Measurements from ENCODE around the gene CACNA1G.

DNA sequence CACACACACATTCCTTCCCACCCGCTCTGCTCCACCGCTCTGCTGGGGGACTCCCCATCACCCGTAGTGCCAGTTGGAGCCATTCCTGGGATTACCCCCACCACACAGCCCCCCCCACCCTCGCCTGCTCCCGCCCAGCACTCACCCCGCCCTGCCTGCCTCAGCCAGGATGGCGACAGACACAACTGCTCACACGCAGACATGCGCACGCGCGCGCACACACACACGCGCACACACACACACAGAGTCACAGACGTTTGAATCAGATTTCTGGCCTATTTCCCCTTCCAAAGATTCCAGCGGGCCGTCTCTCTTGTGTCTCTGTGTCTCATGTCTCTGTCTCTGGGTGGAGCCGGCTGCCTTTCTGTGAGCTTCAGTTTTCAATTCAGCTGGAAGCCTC is 4.4 kb downstream of the CACNA1G start:
- TF ChIP-seq, protein P1, sequence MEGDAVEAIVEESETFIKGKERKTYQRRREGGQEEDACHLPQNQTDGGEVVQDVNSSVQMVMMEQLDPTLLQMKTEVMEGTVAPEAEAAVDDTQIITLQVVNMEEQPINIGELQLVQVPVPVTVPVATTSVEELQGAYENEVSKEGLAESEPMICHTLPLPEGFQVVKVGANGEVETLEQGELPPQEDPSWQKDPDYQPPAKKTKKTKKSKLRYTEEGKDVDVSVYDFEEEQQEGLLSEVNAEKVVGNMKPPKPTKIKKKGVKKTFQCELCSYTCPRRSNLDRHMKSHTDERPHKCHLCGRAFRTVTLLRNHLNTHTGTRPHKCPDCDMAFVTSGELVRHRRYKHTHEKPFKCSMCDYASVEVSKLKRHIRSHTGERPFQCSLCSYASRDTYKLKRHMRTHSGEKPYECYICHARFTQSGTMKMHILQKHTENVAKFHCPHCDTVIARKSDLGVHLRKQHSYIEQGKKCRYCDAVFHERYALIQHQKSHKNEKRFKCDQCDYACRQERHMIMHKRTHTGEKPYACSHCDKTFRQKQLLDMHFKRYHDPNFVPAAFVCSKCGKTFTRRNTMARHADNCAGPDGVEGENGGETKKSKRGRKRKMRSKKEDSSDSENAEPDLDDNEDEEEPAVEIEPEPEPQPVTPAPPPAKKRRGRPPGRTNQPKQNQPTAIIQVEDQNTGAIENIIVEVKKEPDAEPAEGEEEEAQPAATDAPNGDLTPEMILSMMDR (conservative IDR thresholded peaks at IDR 0.05; ENCODE audit: low read length) = no peak
- no peak for TF ChIP-seq EZH2phosphoT487 (IDR thresholded peaks at IDR 0.05; ENCODE audit: borderline replicate concordance)

Data from Loucy (cell line).